Measurements from ENCODE around the gene SCUBE3. TPM values are rescaled to one million over a fixed set of nuclear protein-coding genes. Genes with fewer than 3 reads are reported as not detected.

The SCUBE3 gene
- total and polyA plus RNA-seq, 2 of the 13 experiments (the other 11 are each of a cell fraction or from before 2014, with no cell fraction given): not detected

DNA sequence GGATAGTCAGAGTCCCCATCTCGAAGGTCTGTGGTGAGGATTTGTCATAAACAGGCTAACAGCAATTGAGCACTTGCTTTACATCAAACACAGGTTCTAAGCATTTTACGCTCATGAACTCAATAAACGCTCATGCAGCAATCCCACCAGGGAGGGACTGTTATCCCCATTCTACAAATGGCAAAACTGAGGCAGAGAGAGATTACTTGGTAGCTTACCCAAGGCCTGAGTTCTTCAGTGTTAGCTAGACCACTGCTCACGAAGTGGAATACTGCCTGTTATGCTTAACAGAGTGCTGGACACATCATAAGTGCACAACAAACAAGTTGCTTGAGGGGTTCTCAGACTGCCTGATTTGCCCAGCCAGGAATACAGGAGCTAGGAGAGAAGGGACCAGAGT, 48.9 kb upstream of the SCUBE3 start:
- BruUV-seq (replicated peaks): no TSS peak
- intact Hi-C loops (cut with micrococcal nuclease; ENCODE audit: unreplicated experiment) (no loop called here), in situ Hi-C loops (cut with HindIII; ENCODE audit: extremely low pct_ligation_motif_present, low pct_unique_long_range_greater_than_20kb) (no loop called here)
- no peak for TF ChIP-seq SPEN (CRISPR knock-in tag; IDR thresholded peaks at IDR 0.05; ENCODE audit: low read depth)
- TF ChIP-seq ZNF629 (CRISPR knock-in tag; conservative IDR thresholded peaks at IDR 0.05): peak; percentile 91
- peak; percentile 40; the same call in 1 of the 2 replicates for TF ChIP-seq ZMYM3 (CRISPR knock-in tag; IDR thresholded peaks at IDR 0.05)
- TF ChIP-seq ZSCAN30 (CRISPR knock-in tag; IDR thresholded peaks at IDR 0.05): no peak
- TF ChIP-seq, protein P1, sequence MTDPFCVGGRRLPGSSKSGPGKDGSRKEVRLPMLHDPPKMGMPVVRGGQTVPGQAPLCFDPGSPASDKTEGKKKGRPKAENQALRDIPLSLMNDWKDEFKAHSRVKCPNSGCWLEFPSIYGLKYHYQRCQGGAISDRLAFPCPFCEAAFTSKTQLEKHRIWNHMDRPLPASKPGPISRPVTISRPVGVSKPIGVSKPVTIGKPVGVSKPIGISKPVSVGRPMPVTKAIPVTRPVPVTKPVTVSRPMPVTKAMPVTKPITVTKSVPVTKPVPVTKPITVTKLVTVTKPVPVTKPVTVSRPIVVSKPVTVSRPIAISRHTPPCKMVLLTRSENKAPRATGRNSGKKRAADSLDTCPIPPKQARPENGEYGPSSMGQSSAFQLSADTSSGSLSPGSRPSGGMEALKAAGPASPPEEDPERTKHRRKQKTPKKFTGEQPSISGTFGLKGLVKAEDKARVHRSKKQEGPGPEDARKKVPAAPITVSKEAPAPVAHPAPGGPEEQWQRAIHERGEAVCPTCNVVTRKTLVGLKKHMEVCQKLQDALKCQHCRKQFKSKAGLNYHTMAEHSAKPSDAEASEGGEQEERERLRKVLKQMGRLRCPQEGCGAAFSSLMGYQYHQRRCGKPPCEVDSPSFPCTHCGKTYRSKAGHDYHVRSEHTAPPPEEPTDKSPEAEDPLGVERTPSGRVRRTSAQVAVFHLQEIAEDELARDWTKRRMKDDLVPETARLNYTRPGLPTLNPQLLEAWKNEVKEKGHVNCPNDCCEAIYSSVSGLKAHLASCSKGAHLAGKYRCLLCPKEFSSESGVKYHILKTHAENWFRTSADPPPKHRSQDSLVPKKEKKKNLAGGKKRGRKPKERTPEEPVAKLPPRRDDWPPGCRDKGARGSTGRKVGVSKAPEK (CRISPR knock-in tag; IDR thresholded peaks at IDR 0.05; ENCODE audit: borderline replicate concordance): 0 out of 2 replicates have a peak, but pooled peaks have one; percentile 55
- TF ChIP-seq KMT2A (CRISPR knock-in tag; IDR thresholded peaks at IDR 0.05): no peak
- no peak for TF ChIP-seq ZNF230 (CRISPR knock-in tag; IDR thresholded peaks at IDR 0.05)
- no peak for TF ChIP-seq MED13 (CRISPR knock-in tag; IDR thresholded peaks at IDR 0.05)
- TF ChIP-seq ZNF136 (CRISPR knock-in tag; IDR thresholded peaks at IDR 0.05; ENCODE audit: low read depth): no peak
- TF ChIP-seq STAT5B (CRISPR knock-in tag; IDR thresholded peaks at IDR 0.05): no peak
- no peak for TF ChIP-seq ZNF792 (CRISPR knock-in tag; IDR thresholded peaks at IDR 0.05)
- Histone ChIP-seq H3K4me2 (ENCODE audit: low read depth, low read length) (peak overlapping the region; percentile 60; the same call in 1 of the 2 replicates), H3K36me3 (replicated peaks in 1 of 2; ENCODE audit: control insufficient read depth in 1 of 2, insufficient read depth in 2 of 2, low read length in 2 of 2) (no peaks in the 10 kb centered on the region), H3K27ac (ENCODE audit: extremely low read length, insufficient read depth, low read length) (no peak overlapping the region), H3K4me3 (replicated peaks in 1 of 3; ENCODE audit: insufficient read depth in 1 of 3, low read depth in 2 of 3, low read length in 3 of 3) (no peak overlapping the region), H3K9me3 (ENCODE audit: low read length) (0 out of 2 replicates have a peak, but pooled peaks cover 4% of the 10 kb centered on the region), H4K20me1 (ENCODE audit: insufficient read depth, low read length) (no peaks in the 10 kb centered on the region), H3K9ac (ENCODE audit: insufficient read depth, low read depth, low read length) (no peak overlapping the region), H2AFZ (ENCODE audit: low read length) (no peak overlapping the region), H3K79me2 (ENCODE audit: insufficient read depth, low read length) (no peaks in the 10 kb centered on the region), H3K27me3 (ENCODE audit: control insufficient read depth in 1 of 2, insufficient read depth in 2 of 2, low read length in 2 of 2) (peaks cover 0 to 5% of the 10 kb centered on the region in 2 experiments; a peak in 3 of 5 replicates), H3K4me1 (ENCODE audit: insufficient read depth, low read length) (peaks cover 70% of the 10 kb centered on the region)
- FAIRE-seq (no peak), DNase-seq (ENCODE audit: low spot score) (no peak), ATAC-seq (no peak)
- 60% methylated on average over 4 of the region's 4 CpGs for WGBS (ENCODE audit: low lambda C conversion rate)
- CTCF ChIA-PET (ENCODE audit: low intra/inter-chr PET ratio, low total read pairs): no interaction called here
- POLR2A ChIA-PET: no interaction called here
